ENCODE results near the gene SH3D19.
"Not testable (repeated sequence)": the region's sequence is repeated elsewhere in the genome, so short reads cannot be mapped to it uniquely, and the experiment has no call there.

SH3D19 gene

GRCh38 chr4:151143811-151144210, 181.6 kb downstream of the SH3D19 start:
- Mint-ChIP-seq H3K27ac (no peak overlapping the region), H3K9me3 (no peaks in the 10 kb centered on the region), H3K27me3 (ENCODE audit: low read depth) (no peaks in the 10 kb centered on the region), H3K36me3 (ENCODE audit: low read depth) (peaks cover 44% of the 10 kb centered on the region), H3K4me1 (no peaks in the 10 kb centered on the region), H3K4me3 (no peak overlapping the region)
- no peak for TF ChIP-seq CTCF (IDR thresholded peaks at IDR 0.05; ENCODE audit: unreplicated experiment in 3 of 3)

- H3K4me1 Mint-ChIP-seq = no peaks in the 10 kb centered on the region
- H3K36me3 Mint-ChIP-seq (ENCODE audit: low read depth) = peaks cover 42% of the 10 kb centered on the region
- no peaks in the 10 kb centered on the region for H3K27me3 Mint-ChIP-seq (ENCODE audit: low read depth)
- H3K4me3 Mint-ChIP-seq = no peak overlapping the region
- no peak for TF ChIP-seq CTCF (IDR thresholded peaks at IDR 0.05; ENCODE audit: unreplicated experiment in 3 of 3)
- no peak overlapping the region for H3K27ac Mint-ChIP-seq
- H3K9me3 Mint-ChIP-seq = no peaks in the 10 kb centered on the region
These were observed 182.2 kb downstream of the SH3D19 start for GRCh38 chr4:151143162-151143561.

GRCh38 chr4:151142758-151143157, 182.6 kb downstream of the SH3D19 start:
- Mint-ChIP-seq H3K27ac (no peak overlapping the region), H3K4me1 (no peaks in the 10 kb centered on the region), H3K36me3 (ENCODE audit: low read depth) (peaks cover 38% of the 10 kb centered on the region)

GRCh38 chr4:151139814-151140213, 185.6 kb downstream of the SH3D19 start:
- H3K4me3 Mint-ChIP-seq = no peak overlapping the region
- H3K36me3 Mint-ChIP-seq (ENCODE audit: low read depth) = peaks cover 27% of the 10 kb centered on the region
- H3K27me3 Mint-ChIP-seq (ENCODE audit: low read depth) = no peaks in the 10 kb centered on the region
- H3K27ac Mint-ChIP-seq = no peak overlapping the region
- H3K9me3 Mint-ChIP-seq = no peaks in the 10 kb centered on the region
- H3K4me1 Mint-ChIP-seq = no peaks in the 10 kb centered on the region
- TF ChIP-seq CTCF (IDR thresholded peaks at IDR 0.05; ENCODE audit: unreplicated experiment in 3 of 3) = no peak

More at GRCh38 chr4:151142758-151143157, 182.6 kb downstream of the SH3D19 start:
- Mint-ChIP-seq H3K9me3 (no peaks in the 10 kb centered on the region), H3K4me3 (no peak overlapping the region), H3K27me3 (ENCODE audit: low read depth) (no peaks in the 10 kb centered on the region)
- no peak for TF ChIP-seq CTCF (IDR thresholded peaks at IDR 0.05; ENCODE audit: unreplicated experiment in 3 of 3)

GRCh38 chr4:151136048-151136447, 189.4 kb downstream of the SH3D19 start:
- H3K9me3 Mint-ChIP-seq; H3K4me1 Mint-ChIP-seq; H3K36me3 Mint-ChIP-seq (ENCODE audit: low read depth); H3K4me3 Mint-ChIP-seq; H3K27ac Mint-ChIP-seq; H3K27me3 Mint-ChIP-seq (ENCODE audit: low read depth): not testable (repeated sequence)

GRCh38 chr4:151133311-151133710, 192.1 kb downstream of the SH3D19 start:
- Mint-ChIP-seq H3K9me3 (no peaks in the 10 kb centered on the region), H3K4me3 (no peak overlapping the region), H3K27ac (no peak overlapping the region), H3K27me3 (ENCODE audit: low read depth) (no peaks in the 10 kb centered on the region), H3K36me3 (ENCODE audit: low read depth) (peaks cover 11% of the 10 kb centered on the region), H3K4me1 (no peaks in the 10 kb centered on the region)
- TF ChIP-seq CTCF (IDR thresholded peaks at IDR 0.05; ENCODE audit: unreplicated experiment in 3 of 3) = no peak

All from nephron (organoid).